Fibroblast of upper back skin (primary cell): ENCODE measurements around the gene CEP350.
A peak's percentile ranks its signal among the peaks of the same experiment; 100 is the strongest.

Experiments
- DNase-seq: peaks from one replicate; pipeline ENCODE4 v3.0.0-alpha.2; 2013

The CEP350 gene

DNA sequence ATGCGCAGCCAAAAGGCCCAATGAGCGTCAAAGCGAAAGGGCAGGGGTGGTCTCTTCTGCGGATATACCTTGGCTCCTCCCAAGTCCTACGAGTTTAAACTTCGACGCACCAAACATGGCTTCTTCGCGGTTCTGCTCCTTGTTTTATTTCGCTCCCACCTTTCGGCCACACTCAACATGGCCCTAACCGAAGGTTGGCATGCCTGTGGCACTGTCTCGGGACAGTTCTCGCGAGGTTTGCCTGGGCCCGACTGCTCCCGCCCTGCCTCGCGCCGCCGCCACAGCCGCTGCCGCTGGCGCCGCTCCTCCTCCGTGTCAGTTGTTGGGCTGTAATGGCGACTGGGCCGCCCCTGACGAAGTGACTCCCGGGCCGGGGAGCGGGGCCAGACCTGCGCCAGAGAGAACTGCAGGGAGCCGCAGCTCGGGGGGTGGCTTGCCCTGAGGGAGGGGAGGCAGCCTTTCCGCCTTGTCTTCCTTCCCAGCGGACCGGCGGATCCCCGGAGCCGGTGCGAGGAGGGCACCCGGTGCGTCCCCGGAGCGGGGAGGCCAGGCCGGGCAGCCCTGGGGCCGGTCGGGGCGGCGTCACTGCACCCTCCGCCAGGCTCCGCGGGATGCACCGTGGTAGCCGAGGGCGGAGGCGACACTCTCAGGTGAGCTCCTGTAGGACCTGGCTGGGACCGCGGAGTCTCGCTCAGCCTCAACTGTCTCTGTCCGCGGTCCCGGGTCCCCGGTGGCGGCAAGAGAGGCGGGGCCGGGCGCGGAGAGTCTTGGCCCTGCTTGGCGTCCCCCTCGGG lies at the start of gene CEP350:
TSS of gene CEP350 (plus strand) at position 318 of the 794 bp plus-strand sequence. CDS start 31,372 bp downstream, outside the sequence.
- DNase-seq = peak; percentile 100

DNA sequence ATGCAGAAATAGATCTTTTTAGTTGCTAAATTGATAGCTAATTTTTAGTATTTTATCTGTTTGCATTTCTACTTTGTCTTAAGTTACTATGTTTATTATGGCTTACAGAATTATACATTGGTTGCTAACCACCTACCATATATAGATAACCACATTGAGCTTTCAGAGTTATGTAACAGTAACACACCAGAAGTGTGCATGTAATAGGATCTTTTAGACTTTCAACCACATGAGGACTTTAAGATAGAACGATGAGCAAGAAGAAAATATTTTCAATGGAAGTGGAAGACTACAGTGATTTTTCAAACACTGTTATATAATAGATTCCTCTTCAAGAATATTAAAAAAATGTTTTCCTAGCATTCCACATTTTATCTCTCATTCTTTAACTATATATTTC lies 43.7 kb upstream of the CEP350 start:
- no peak for DNase-seq

GRCh38 chr1:179911812-179912211 lies 42.8 kb upstream of the CEP350 start:
- DNase-seq = no peak

DNA sequence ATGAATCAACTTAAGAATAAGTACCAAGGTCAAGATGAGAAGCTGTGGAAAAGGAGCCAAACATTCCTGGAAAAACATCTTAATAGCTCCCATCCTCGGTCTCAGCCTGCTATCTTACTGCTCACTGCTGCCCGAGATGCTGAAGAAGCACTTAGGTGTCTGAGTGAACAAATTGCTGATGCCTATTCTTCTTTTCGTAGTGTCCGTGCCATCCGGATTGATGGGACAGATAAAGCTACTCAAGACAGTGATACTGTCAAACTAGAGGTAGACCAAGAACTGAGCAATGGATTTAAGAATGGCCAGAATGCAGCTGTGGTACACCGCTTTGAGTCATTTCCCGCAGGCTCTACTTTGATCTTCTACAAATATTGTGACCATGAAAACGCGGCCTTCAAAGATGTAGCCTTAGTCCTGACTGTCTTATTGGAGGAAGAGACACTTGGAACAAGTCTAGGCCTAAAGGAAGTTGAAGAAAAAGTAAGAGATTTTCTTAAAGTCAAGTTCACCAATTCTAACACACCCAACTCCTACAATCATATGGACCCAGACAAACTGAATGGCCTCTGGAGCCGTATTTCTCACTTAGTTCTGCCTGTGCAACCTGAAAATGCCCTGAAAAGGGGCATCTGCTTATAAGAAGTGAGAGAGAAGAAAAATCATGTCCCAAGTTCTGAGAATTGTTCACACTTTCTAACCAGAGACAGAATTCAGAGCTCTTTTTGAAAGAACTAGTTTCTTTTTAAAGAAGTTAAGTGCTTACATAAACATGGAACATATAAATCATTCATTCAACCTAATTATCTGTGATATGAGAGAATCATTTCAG lies 36.8 kb upstream of the CEP350 start:
- DNase-seq = no peak

DNA sequence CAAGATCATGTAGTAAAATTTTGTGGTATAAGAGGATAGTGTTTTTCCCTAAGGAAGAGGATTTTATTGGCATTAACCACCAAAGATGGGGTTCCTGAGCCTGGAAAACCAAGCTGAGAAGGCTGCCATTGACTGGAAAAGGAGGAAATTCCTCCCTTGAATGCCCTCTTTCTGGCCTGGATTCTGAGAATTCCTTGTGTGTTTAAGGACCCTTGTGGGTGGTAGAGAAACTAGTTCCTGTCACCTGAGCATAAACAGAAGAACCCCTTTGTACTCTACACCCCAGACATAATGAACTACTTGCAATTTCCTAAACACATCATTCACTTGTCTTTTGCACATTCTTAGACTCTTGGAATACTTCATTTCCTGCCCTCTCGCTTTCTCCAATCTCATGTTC lies 33.1 kb upstream of the CEP350 start:
- no peak for DNase-seq

DNA sequence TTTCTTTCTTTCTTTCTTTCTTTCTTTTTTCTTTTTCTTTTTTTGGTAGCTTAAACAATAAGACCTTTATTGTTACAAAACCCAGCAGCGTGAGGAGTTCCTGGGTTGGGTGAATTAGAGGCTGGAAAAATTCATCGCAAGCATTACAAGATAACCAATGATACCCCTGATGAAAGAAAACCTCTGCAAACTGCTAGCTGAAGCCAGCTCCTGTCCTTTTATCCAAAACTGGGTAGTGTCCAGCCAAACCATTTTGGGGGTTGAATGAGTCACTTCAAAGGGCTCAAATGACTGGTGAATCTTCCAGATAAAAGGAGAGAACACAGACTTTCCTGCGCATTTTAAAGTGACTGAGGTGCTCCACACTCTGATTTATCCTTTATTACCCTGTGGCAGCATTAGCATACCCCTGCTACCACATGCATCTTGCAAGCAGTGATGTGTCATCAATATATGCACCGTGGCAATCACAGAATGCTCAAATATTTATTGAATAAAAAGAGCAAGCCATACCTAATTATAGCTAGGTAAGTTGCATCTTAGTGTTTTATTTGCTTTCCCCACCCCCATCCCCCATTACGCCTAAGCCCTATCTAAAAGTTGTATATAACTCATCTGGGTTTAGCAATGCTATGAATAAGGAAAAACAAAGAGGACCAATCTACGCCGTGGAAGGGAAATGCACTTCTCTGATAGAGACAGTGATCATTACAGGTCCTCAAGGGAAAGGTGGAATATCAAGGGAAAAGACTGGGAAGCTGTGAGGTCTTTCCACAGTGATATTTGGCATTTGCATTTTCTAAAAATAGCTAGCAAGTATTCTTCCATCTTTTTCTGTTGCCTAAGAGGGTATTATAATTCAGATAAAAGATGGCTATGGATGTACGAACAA lies 32.4 kb upstream of the CEP350 start:
- peak; percentile 13 for DNase-seq

- no peak for DNase-seq
Measured at GRCh38 chr1:179923029-179923428, 31.6 kb upstream of the CEP350 start.

GRCh38 chr1:179924268-179924667 lies 30.3 kb upstream of the CEP350 start:
- no peak for DNase-seq

GRCh38 chr1:179925302-179925701 lies 29.3 kb upstream of the CEP350 start:
- DNase-seq = no peak

GRCh38 chr1:179925922-179926849 lies 28.4 kb upstream of the CEP350 start:
- DNase-seq = peak; percentile 88

- DNase-seq = no peak
Measured at GRCh38 chr1:179926850-179927205, 27.8 kb upstream of the CEP350 start.

DNA sequence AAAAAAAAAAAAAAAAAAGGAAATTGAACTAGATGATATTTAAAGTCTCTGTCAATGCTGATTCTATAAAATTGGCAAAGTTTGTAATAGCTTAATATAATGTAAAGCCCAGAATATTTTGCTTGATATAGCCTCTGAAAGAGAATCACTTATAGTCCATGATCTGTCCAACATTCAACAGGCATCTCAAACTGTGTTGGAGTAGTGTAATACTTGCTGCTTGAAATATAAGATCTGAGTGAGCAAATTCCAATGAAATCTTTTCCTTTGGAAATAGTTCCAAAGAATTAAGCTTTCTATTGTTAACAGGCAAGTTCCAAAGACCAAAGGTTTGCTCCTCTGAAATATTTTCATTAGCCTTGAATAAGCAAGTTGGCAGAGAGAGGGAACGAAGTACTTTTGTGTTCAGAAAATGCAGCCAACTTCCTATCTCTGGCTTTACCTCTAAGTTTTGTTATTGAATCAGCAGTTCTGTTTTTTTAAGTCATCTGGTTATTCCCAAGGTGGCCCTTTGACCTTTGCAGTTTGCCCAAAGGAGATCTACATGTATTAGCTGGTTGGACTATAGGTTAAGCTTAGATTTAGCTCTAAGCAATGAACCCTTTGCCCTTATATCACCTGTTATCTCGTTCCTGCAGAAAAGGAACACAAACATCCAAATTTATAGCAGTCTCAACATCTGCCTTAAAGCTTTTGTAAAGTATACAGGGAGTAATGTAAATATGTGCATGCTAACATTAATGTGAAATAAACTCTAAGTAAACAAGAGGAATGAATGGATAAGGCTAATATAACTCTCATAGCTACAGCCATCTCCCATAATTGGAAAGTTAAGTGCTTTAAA lies 24.4 kb upstream of the CEP350 start:
- DNase-seq = no peak

DNA sequence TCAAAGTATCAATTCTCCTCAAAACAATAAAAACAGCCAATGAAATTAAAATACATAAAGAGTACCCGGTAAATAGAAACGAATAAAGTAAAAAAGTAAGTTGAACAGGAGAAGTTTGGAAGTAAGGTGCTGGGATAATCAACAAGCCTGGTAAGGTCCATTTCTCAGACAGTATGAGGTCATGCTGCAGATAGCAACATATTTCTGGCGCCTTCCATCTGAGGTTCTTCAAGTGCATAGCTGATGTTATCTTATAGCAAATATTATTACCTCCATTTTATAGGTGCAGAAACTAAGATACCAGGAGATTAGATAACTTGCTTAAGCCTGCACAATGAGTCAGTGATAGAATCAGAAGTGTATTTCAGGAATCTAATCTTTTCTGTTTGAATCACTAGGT lies 23.7 kb upstream of the CEP350 start:
- DNase-seq = no peak

DNA sequence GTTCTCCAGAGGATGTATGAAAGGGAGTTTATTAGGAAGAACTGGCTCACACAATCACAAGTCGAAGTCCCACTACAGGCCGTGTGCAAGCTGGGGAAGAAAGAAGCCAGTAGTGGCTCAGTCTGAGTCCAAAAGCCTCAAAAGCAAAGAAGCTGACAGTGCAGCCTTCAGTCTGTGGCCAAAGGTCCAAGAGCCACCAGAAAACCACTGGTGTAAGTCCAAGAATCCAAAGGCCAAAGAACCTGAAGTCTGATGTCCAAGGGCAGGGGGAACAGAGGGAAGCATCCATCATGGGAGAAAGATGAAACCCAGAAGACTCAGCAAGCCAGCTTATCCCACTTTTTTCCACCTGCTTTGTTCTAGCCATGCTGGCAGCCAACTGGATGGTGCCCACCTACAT lies 21.4 kb upstream of the CEP350 start:
- no peak for DNase-seq

DNA sequence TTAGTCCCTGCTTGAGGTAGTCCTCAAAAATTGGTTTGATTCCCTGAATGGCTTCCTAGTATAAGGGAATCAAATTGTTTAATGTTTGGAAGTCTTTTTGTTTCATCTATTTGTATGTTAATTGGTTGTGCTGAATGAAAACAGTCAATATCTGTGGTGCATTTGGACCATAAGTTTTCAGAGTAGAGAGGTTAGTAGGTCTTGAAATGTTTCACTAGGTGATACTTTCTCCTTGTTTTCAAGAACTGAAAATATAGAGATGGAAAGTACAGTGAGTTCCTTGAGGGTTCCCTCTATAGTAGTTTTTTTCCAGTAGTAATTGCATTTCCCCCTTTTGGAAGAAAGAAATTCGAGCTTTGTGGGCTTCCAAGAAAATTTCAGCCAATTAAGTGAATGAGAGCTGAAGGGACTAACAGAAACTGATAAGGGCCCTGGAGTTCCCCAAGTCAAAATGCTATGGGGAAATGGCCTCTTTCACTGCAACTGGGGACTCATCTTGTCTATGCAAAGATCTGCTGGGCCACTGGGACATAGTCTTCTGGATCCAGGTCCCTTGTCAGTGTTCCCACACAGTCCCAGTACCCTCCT lies 18.6 kb upstream of the CEP350 start:
- no peak for DNase-seq

- no peak for DNase-seq
Measured at GRCh38 chr1:179937668-179938254, 16.8 kb upstream of the CEP350 start.

DNA sequence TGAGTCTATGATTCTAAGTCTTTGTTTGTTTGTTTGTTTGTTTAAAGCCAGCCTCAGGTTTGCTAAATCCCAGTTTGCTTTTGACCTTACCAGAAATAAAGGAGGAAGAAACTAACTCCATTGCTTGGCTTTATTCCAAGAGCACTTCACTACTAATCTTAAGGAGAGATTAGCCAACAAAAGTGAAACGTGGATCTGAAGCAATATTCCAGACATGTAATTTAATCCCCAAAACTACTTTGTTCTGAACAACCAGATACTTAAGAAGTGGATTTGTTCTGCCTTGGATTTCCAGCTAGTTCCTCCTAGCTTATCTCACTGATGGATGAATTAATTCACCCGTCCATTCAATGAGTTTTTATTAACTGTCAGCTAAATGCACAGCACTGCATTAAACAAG lies 15.9 kb upstream of the CEP350 start:
- DNase-seq = peak; percentile 25

DNA sequence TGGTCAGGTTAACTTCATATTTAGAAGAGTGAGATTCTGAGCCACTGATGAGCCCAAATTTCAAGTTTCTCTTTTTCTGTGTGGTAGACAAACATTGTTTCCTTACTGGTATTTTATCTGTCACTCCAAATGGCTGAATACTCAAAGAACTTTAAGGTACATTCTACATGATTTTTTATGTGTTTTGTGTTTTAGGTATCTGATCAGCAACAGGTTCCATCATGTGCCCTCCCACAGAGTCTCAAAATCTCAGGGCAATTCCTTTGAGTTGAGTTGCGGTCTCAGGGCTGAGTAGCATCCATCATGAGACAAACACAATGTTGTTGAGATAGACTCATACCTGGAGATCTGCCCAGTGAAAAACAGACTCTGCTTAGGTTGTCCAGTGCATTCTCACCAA lies 14.7 kb upstream of the CEP350 start:
- no peak for DNase-seq

DNA sequence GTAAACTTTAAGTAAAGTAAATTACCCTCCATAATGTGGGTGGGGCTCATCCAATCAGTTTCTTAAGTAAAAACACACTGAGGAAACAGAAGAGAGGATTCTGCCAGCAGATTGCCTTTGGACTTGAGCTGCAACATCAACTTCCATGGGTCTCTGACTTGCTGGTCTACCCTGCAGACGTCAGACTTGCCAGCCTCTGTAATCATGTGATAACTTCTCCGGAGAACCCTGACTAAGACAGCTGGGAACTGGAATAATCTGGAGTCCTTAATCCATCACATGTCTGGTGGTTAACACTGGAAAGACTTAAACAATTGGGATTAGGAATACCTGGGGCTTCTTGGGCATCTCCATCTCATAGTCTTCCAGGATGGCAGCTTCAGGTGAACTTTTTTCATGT lies 13.2 kb upstream of the CEP350 start:
- no peak for DNase-seq

DNA sequence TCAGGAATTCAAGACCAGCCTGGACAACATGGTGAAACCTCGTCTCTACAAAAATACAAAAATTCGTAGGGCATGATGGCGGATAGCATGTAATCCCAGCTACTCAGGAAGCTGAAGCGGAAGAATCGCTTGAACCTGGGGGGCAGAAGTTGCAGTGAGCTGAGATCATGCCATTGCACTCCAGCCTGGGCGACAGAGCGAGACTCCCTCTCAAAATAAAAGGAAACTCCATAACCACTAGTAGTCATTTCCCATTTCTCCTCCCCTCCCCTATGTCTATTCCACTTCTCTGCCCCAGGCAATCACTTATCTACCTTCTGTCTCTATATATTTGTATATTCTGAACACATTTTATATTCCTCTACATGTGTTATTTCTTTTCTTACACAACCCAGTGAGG lies 4.0 kb upstream of the CEP350 start:
- no peak for DNase-seq
